ENCODE data around the gene PLA2G2E.

PLA2G2E gene, protein sequence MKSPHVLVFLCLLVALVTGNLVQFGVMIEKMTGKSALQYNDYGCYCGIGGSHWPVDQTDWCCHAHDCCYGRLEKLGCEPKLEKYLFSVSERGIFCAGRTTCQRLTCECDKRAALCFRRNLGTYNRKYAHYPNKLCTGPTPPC

DNA sequence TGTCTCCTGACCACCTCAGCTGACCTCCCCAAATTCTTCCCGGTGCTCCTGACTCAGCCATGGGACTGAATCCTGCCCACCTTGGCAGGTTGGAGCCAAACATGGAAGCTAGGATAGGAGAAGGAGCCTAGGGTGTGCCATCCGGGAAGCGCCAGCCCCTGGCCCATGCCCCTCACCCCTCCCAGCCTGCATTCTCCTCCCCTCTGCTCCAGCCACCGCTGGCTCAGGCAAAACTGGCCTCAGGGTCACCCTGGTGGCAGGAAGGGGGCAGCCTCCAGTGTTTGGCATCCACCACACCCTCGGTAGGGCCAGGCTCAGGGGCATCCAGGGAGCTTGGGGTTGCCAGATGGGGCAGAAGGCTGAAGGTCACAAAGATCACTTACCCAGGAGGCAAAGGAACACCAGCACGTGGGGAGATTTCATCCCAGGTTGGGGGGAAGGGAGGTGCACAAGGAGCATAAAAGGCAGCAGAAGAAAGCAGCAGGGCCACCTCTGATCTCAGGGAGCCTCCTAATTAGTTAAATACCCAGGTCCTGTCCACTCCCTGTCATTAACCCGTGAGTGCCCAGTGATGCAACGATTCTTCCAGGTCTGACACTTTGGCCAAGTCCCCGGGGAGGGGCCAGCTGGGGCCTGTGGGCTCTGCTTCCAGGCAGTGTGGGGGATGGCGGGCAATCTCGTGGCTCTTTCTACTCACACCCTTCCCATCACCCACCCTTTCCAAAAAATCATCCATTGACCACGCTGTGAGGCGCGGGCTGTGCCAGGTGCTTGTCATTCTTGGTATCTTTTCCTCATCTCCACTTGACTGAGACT, at the start of gene PLA2G2E:
Gene PLA2G2E (minus strand): TSS at position 481 of the 816 bp plus-strand sequence. CDS start 58 bp downstream, at position 423.
- no peak for FAIRE-seq
- DNase-seq (ENCODE audit: insufficient read length, low spot score) = no peak

DNA sequence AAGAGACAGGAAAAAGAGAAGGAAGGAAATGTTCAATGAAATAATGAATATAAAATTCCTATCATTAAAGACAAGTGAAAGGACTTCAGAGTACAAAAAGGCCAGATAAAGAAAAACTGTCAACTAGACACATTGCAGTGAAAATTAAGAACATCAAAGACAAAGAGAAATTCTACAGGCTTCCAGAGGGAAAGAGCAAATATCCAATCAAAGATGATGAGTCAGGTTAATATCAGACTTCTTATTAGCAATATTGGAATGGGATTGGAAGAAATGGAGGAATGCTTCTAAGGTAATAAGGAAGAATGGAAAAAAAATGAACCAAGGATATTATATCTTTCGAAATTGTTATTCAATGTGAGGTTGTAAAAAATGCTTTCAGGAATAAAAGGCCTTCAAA, 48.2 kb upstream of the PLA2G2E start:
- no peak for FAIRE-seq
- no peak for DNase-seq (ENCODE audit: insufficient read length, low spot score)

DNA sequence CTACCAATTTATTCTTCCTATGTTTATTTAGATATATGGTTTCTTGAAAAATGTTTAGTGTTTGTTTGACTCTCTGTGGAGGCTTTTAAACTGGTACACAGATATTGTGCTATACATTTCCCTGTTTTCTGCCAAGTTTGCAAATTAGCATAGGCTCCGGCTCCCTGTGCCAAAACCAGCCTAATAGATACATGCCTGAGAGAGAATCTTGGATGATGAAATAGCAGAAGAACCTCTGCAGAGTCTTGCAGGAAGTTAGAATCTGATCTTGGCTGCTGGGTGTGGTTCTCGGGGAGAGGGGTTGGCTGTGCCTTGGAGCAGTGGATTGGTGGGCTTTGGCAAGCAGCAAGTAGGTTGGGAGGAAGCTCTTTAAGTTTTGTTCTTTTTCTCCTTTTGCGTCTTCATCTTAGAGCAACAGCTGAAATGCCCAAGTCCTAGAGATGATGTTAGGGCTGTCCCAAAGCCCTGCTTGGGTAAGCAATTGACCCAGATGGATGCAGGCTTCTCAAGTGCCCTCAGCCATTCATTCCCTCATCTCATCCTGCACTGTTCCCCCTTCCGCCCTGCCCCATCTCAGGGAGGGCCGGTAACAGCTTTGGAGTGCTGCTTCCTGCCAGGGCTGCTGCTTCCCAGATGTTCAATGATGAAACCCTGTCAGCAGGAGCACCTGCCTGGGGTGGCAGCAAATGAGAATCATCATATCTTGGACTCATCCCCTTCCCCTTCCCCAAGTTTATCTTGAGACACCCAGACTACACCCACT, 46.7 kb upstream of the PLA2G2E start:
- DNase-seq (ENCODE audit: insufficient read length, low spot score) = no peak
- no peak for FAIRE-seq

DNA sequence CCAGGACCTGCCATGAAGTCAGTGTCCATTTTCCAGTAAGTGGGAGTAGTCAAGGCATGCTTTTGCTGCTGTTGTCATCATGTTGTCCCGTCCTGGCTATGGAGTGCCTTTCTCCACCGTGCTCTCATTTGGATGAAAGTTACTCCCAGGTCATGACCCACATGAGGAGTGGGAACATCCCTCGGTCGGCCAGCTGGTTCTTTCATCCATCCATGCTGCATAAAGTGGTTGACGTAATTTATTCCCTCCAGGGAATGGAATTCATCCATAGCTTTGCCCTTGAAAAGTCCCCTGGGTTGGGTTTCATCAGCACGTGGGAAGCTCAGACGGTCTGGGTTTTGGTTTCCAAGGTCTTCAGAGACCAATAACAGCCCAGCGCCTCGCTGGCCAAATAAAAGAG, 44.4 kb upstream of the PLA2G2E start:
- FAIRE-seq (no peak), DNase-seq (ENCODE audit: insufficient read length, low spot score) (no peak)

DNA sequence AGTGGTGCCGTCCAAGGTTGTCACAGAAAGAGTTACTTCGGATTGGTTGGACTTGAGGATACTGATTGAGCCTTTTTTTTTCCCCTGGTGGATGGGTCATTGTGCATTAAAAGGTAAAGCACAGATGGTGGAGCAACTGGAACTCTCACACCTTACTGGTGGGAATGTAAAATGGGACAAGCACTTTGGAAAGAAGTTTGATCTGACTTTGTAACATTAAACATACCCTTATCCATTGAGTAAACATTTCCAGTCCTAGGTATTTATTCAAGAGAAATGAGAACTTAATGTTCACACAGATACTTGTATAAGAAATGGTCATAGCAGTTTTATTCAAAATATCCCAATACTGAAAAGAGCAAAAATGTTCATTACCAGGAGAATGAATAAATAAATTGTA, 41.1 kb upstream of the PLA2G2E start:
- FAIRE-seq = no peak
- no peak for DNase-seq (ENCODE audit: insufficient read length, low spot score)

DNA sequence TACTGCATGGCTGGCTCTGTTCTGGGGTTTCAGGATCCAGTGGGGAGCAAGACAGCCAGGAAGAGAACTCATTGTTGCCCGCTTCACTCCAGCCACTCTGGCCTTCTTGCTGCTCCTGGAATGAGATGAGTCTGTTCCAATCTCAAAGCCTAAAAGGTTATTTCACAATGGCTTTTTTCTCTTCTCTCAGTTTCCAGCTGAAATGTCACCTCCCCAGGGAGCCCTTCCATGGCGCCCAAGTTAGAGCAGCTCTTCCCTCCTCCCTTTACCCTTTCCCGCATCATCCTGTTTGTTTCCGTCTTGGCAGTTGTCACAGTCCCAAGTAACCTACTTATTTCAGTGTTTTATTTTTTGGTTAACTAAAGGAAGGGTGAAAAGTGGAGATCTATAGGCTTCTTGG, 40.2 kb upstream of the PLA2G2E start:
- no peak for FAIRE-seq
- DNase-seq (ENCODE audit: insufficient read length, low spot score) = no peak

DNA sequence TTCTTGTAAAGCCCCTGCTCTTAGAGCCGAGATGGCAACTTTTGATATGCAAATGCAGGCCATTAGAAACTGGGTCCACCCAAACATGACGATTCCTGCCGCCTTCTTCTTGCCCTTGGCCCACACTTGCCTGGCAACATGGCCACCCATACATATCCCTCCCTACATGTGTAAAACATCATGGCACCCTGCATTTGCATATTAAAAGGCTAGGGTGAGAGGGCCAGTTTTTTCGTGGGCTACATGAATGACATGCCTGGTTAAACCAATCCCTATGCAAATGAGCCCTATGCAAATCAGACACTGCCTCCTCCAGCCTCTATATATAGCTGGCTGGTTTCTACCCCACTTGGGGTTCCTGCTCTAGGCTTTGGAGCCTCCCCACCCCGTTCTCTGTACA, 37.2 kb upstream of the PLA2G2E start:
- FAIRE-seq (no peak), DNase-seq (ENCODE audit: insufficient read length, low spot score) (no peak)

DNA sequence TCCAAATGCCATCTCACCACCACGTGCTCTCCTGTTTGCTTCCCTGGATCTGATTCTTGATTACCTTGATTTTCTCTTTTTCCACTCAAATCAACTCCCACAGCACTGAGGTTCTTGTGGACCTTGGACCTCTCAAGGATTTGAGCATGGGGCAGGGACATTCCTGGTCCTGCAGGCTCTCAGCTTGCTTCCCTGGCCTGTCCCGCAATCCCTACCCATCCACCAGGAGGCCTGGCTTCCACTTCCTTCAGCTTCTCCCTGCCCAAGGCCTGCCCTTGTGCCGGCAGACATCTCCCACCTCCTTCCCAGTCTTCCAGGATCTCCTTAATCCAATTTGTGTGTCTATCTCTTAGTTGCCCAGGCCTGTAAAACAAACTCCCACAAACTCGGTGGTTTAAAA, 34.4 kb upstream of the PLA2G2E start:
- FAIRE-seq (no peak), DNase-seq (ENCODE audit: insufficient read length, low spot score) (no peak)

DNA sequence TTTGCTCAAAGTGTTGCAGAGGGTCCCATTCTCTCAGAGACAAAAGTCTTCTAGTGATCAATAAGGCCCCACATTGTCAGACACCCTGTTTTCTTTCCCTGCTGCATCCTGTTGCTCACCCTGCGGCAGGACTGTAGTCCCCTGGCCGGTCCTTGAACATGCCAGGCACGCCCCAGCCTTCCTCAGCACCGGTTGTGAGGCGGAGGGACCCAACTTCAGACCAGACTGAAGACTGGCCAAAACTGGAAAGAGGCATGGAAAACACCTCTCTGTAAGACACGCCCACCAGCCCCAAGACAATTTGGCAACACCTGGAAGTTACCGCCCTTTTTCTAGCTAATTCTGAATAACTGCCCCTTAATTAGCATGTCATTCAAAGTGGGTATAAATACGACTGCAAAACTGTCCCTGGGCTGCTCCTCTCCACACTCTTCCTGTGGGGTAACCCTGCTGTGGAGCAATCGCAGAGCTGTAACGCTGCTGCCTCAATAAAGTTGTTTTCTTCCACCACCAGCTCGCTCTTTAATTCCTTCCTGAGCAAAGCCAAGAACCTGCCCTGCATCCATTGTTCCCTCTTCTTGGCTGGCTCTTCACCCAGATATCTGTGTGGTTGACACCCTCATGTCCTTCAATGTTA, 32.2 kb upstream of the PLA2G2E start:
- DNase-seq (ENCODE audit: insufficient read length, low spot score) = no peak
- FAIRE-seq = no peak

DNA sequence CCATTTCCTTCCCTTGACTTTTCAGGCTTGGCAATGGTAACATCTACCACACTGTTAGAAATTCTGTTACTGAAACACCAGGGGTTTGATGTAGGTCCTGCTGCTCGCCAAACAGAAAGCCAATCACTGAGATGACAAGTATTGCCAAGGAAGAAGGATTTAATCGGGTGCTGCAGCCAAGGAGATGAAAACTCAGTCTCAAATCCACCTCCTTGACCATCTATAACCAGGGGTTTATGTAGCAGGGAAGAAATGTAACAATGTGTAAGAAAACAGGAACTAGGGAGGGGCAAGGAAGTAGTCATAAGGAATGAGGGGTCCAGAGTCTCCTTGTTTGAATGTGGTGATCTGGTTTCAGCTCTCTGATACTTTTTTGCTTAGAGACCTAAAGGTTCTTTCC, 30.6 kb upstream of the PLA2G2E start:
- no peak for FAIRE-seq
- no peak for DNase-seq (ENCODE audit: insufficient read length, low spot score)

DNA sequence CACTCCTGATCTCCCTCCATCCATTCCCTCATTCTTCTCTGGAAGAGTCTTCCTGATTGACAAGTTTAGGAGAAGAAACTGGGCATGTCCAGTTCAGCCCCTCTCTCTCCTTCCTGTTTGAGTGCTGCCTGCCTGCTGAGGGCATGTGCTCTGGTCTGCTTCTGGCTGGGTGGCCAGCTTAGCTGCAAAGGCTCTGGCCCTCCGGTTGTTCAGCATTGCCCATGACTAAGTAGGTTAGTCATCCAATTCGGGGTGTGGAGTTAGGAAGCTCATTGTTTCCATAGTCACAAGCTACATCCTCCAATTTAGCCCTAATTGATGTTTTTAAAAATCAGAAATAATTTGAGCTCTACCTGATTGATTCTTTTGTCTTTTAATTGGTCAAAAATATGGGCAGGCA, 25.6 kb upstream of the PLA2G2E start:
- no peak for FAIRE-seq

DNA sequence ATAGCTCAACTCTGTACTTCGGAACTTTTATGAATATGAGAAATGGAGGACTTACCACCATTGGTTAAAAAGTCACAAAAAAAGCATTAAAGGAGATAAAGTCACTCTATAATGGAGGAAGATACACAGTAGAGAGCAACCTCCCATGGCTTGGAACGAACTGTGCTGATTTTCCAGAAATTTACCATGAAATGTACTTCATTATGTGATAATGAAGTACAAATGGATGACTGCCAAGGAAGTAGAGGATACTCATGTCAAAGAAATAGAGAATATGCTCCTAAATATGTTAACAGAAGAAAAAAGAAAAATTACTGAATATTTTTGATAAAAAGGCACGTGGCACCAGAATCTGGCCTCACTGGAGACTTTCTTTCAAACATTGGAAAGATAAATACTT, 23.6 kb upstream of the PLA2G2E start:
- no peak for DNase-seq (ENCODE audit: insufficient read length, low spot score)
- no peak for FAIRE-seq

More for the DNA sequence above, 25.6 kb upstream of the PLA2G2E start:
- peak; percentile 11 for DNase-seq (ENCODE audit: insufficient read length, low spot score)

DNA sequence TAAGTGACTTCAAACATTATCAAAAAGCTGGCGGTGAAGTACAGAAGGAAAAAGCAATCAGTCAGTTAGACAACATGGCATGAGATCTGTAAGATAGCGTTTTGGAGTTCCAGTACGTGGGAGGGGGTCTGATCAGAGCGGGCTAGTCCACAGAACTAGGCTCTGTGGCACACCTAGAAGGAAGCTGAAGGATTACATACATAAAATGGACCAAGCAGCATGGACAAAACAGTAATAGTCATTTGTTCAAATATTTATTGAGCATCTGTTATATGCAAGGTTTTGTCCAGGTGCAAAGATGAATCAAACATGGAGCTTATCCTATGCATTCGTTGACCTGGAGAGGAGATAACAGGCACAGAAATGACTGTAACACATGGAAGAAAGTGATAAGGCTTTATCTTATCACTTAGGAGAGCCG, 22.9 kb upstream of the PLA2G2E start:
- FAIRE-seq (no peak), DNase-seq (ENCODE audit: insufficient read length, low spot score) (no peak)

DNA sequence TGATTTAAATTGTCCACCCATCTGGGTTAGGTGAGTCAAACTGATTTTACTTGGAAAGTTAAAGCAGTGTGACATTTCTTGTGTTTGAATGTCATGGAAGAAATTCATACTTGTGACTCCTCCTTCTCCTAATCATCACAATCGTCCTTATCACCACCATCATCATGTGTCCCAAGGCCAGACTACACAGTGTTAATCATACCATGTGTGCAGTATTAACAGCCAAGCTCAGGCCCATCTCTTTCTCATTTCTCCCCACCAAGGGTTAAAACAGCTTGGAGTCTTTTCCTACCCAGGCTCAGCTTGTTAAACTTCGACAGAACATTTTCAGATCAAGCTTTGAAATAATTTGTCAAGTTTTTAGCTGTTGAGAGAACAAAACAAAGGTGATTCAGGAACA, 22.5 kb upstream of the PLA2G2E start:
- FAIRE-seq (no peak), DNase-seq (ENCODE audit: insufficient read length, low spot score) (no peak)

DNA sequence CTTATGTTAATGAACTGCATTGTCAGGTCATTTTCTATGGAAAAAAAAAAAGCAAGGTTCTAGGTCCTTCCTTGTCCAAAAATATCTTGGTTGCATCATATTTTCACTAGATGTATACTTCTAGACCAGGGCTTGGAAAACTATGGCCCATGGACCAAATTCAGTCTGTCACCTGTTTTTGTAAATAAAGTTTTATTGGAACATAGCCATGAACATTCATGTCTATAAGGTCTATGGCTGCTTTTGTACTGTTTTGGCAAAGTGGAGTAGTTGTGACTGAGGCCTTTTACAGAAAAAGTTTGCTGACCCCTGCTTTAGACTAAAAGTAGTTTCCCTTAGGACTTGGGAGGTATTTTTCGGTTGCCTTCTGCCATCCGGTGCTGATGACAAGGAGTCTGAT, 19.2 kb upstream of the PLA2G2E start:
- DNase-seq (ENCODE audit: insufficient read length, low spot score) = no peak
- no peak for FAIRE-seq

DNA sequence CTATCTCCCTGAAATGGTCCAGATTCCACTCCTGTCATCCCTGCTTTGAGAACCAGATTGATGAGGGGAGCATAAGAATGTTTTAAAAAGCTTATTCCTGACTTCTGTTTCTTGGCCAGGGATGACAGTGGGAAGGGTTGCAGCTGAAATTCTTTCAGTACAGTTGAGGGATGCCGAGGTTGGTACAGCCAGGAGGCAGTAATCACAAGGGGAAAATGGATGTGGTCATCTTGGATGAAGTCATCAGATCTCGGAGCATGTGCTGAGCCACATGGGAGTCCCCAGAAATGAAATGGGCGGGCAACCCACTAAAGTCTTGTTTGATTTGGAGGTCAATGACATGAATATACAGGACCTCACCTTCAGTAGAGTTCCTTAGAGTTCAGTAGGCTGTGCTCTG, 18.7 kb upstream of the PLA2G2E start:
- no peak for FAIRE-seq
- DNase-seq (ENCODE audit: insufficient read length, low spot score) = no peak

DNA sequence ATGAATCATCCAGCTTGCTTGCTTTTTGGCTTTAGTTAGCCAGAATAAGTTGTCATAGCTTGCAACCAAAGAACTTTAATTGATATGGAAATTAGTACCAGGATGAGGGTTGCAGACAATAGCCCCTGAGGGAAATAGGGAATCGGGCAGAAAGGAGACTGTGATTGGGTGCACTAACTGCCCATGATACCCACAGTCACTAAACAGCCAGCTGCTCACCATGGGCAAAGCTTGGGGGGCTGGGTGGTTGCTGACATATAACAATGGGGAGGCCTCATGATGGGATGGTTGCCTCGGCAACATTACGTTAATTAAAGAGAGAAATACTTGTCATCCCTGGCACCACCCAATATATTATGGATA, 17.8 kb upstream of the PLA2G2E start:
- no peak for DNase-seq (ENCODE audit: insufficient read length, low spot score)
- FAIRE-seq = no peak

DNA sequence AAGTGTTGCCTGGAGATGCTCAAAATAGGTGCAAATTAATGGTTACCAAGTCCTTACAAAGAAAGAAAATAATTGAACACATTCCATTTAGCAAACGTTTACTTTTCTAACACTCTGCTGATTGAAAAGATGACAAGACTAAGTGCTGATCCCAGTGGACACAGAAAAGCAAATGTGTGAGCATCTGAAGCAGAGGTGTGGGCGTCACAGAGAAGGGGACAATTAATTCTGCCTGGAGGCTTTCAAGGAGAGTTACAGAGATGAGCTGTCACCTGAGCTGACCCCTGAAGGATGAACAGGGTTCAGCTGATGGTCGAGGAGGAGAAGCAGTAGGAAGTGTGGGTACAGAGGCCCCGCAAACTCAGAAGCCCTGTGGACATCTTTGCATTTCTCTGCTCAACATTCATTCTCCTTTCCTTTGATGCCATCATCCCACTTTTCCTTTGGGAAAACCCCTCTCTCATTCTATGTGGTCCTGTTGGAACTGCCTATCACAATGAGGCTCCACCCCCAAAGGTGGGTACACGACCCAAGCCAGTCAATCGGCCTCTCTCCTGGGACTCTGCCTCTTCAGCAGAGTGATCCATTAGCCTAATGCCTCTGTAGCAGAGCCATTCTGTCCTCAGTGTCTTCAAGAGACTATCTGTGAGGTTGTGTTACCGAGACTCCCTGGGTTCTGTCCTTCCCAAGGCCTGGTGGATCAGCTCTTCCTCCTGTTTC, 17.2 kb upstream of the PLA2G2E start:
- FAIRE-seq (no peak), DNase-seq (ENCODE audit: insufficient read length, low spot score) (no peak)

DNA sequence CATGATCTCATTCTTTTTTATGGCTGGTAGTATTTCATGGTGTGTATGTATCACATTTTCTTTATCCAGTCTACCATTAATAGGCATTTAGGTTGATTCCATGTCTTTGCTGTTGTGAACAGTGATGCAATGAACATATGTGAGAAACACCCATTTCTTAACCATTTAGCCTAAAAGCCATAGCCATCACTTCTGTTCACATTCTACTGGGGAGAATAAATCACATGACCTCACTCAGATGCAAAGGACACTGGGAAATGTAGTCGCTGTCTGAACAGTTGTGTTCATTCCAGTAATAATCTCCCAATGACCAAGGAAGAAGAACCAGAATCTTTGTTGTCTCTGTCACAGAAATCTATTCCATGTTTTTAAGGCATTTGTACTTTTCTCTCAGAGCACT, 15.1 kb upstream of the PLA2G2E start:
- no peak for DNase-seq (ENCODE audit: insufficient read length, low spot score)
- no peak for FAIRE-seq

DNA sequence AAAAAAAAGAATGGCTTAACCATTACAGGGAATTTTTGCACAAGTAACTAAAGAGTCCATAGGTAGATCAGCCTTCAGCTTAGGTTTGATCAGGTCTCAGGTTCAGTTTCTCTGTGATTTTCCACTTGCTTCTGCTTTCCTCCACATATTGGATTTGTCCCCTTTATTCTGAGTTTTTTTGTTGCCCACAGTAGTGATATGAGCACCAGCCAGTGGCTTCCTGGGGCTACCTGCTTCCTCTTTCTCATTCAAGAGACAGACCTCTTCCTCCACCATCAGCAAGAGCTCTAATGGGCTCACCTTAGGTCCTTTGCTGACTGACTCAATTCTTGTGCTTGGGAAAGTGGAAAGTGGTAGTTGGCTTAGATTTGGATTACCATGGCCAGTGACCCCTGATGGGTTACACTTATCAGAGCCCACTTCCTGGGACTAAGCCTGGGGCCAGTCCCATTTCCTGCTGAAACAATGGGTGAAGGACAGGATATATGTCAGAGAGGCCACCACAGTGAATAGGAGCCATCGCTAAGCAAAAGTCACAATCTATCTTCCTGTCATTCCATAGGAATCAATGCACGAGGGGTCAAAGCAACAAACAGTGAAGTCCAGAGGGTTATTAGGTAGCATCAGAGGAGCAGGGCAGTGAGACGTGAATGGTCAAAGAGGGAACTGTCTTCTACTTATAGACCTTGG, 12.8 kb upstream of the PLA2G2E start:
- FAIRE-seq = no peak
- no peak for DNase-seq (ENCODE audit: insufficient read length, low spot score)
